Tibial artery (tissue), 4 donors: ENCODE measurements around the gene PTPN11.
"Not testable (repeated sequence)": the region's sequence is repeated elsewhere in the genome, so short reads cannot be mapped to it uniquely, and the experiment has no call there.

Experiments used
- DNase-seq, 2 donors: peaks; one replicate each; pipeline ENCODE4 v3.0.0-alpha.2; 2019
- H3K27ac ChIP-seq, 2 donors: fragments of 200-600 bp; sonication (generic) in 1 of 2; 1 replicate in 1 of 2; 2 replicates in 1 of 2; pipeline ENCODE4 v1.5.1; 2018 to 2019; ENCODE audit warnings: mild to moderate bottlenecking in 1 of 2
- H3K27me3 ChIP-seq, 2 donors: fragments of 200-600 bp; sonication (generic) in 1 of 2; one replicate each; pipeline versions ENCODE4 v1.5.1 to v1.6.0; 2016 to 2019
- H3K36me3 ChIP-seq, 3 donors: fragments of 200-600 bp; sonication (generic) in 2 of 3; one replicate each; pipeline ENCODE4 v1.5.1; 2016 to 2019; ENCODE audit warnings: mild to moderate bottlenecking in 2 of 3
- H3K4me1 ChIP-seq, 4 donors: fragments of 200-600 bp; sonication (generic) in 2 of 4; 1 replicate in 3 of 4; 2 replicates in 1 of 4; pipeline ENCODE4 v1.5.1; 2016 to 2019
- H3K4me3 ChIP-seq, 2 donors: fragments of 200-600 bp; sonication (generic) in 1 of 2; 1 replicate in 1 of 2; 2 replicates in 1 of 2; pipeline ENCODE4 v1.5.1; 2018 to 2019; ENCODE audit warnings: mild to moderate bottlenecking in 2 of 2
- H3K9me3 ChIP-seq, 3 donors: fragments of 200-600 bp; sonication (generic) in 1 of 3; one replicate each; pipeline ENCODE4 v1.5.1; 2016 to 2019
- intact Hi-C: fragments of 100-400 bp; cut with DNase I; formaldehyde crosslinking; loops from one replicate; pipeline ENCODE4 v1.15.0; 2023; ENCODE audit warnings: low total_unique reads
- TF ChIP-seq, protein P1 (sequence below), 2 experiments: fragments of 200-600 bp in 1 of 2; fragments of 450-650 bp in 1 of 2; IDR thresholded peaks; one replicate each; pipeline ENCODE4 v1.5.1; 2017 to 2019; ENCODE audit warnings: antibody characterized with exemption in 2 of 2, mild to moderate bottlenecking in 1 of 2, moderate library complexity in 1 of 2

Gene PTPN11

DNA sequence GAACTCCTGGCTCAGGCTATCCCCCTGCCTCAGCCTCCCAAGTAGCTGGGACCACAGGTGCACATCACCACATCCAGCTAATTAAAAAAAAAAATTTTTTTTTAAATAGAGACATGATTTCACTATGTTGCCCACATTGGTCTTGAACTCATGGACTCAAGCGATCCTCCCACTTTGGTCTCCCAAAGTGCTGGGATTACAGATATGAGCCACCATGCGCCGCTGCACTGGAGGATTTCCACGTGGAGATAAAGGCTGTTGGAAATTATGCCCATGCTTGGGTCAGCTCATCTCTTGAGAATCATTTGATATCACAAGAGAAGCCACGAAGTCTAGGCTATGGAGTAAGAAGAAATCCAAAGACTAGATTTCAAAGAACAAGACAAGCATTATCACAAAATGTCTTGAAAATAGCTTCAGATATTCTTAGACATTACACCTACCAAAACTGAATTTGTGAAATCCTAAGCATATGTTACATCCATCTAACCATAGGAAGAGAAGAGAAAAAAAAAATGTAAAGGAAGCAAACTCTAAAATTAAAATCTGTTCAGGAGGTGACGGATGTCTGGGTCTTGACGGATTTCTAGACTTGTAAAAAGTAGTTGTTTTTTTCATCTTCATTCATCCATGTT lies 99.1 kb downstream of the PTPN11 start:
- intact Hi-C loops = no loop called here
- Histone ChIP-seq H3K27me3 (no peaks in the 10 kb centered on the region), H3K27ac (no peak overlapping the region), H3K36me3 (no peaks in the 10 kb centered on the region), H3K9me3 (no peaks in the 10 kb centered on the region), H3K4me1 (peaks cover 0 to 3% (median 0%) of the 10 kb centered on the region in 4 donors), H3K4me3 (no peak overlapping the region)
- DNase-seq = no peak
- TF ChIP-seq, protein P1, sequence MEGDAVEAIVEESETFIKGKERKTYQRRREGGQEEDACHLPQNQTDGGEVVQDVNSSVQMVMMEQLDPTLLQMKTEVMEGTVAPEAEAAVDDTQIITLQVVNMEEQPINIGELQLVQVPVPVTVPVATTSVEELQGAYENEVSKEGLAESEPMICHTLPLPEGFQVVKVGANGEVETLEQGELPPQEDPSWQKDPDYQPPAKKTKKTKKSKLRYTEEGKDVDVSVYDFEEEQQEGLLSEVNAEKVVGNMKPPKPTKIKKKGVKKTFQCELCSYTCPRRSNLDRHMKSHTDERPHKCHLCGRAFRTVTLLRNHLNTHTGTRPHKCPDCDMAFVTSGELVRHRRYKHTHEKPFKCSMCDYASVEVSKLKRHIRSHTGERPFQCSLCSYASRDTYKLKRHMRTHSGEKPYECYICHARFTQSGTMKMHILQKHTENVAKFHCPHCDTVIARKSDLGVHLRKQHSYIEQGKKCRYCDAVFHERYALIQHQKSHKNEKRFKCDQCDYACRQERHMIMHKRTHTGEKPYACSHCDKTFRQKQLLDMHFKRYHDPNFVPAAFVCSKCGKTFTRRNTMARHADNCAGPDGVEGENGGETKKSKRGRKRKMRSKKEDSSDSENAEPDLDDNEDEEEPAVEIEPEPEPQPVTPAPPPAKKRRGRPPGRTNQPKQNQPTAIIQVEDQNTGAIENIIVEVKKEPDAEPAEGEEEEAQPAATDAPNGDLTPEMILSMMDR (IDR thresholded peaks at IDR 0.05) = no peak

DNA sequence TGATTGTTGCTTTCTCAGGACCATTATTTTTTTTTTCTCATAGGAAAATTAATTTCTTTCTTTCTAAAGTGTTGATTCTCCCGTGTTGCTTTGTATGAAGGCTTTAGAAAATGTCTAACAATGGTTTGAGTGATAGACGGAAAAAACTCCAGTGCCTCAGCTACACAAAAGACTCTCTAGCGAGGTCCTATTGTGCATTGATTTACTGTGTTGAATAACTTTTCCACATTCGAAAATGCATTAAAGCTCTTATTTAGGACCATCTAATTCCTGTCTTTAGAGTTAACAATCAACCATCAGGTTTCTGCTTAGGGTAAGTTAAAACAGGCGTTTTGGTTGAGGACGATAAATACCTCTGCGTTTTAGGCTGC lies 99.6 kb downstream of the PTPN11 start:
- Histone ChIP-seq H3K9me3 (no peaks in the 10 kb centered on the region), H3K36me3 (no peaks in the 10 kb centered on the region), H3K4me1 (peaks cover 0 to 3% (median 0%) of the 10 kb centered on the region in 4 donors), H3K4me3 (no peak overlapping the region), H3K27ac (no peak overlapping the region), H3K27me3 (no peaks in the 10 kb centered on the region)
- no peak for DNase-seq
- TF ChIP-seq, protein P1 (IDR thresholded peaks at IDR 0.05) = no peak
- intact Hi-C loops = no loop called here

DNA sequence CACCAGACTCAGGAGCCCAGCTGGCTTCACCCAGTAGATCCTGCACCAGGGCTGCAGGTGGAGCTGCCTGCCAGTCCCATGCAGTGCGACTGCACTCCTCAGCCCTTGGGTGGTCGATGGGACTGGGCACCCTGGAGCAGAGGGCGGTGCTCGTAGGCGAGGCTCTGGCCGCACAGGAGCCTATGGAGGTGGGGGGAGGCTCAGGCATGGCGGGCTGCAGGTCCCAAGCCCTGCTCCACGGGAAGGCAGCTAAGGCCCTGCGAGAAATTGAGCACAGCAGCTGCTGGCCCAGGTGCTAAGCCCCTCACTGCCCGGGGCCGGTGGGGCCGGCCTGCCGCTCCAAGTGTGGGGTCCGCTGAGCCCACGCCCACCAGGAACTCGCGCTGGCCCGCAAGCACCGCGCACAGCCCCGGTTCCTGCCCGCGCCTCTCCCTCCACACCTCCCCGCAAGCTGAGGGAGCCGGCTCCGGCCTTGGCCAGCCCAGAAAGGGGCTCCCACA lies 101.1 kb downstream of the PTPN11 start:
- H3K4me1 ChIP-seq, H3K36me3 ChIP-seq, H3K4me3 ChIP-seq, intact Hi-C loops, H3K27ac ChIP-seq, DNase-seq, H3K27me3 ChIP-seq, H3K9me3 ChIP-seq: not testable (repeated sequence)

DNA sequence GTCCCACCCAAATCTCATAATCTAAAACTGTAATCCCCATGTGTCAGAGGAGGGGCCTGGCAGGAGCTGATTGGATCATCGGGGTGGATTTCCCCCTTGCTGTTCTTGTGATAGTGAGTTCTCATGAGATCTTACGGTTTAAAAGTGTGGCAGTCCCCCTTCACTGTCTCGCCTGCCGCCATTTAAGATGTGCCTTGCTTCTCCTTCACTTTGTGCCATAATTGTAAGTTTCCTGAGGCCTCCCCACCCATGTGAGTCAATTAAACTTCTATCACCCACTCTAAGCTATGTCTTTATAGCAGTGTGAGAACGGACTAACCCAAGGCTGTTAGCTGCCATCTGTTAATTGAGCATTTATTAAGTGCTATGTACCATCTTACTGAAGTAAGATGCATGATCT lies 105.1 kb downstream of the PTPN11 start:
- TF ChIP-seq, protein P1 (IDR thresholded peaks at IDR 0.05) = no peak
- intact Hi-C loops = no loop called here
- H3K4me3 ChIP-seq = no peak overlapping the region

DNA sequence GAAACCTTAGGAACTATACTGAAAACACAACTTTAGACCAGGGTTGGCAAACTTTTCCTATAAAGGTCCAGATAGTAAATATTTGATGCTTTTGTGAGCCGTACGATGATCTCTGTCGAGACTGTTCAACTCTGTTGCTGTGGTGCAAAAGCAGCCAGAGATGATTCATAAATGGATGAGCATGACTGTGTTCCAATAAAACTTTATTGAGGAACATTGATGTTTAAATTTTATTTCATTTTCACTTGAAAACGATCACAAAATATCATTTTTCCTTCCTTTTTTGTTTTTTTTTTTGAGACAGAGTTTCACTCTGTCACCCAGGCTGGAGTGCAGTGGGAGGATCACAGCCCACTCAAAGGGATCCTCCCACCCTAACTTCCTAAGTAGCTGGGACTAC lies 105.5 kb downstream of the PTPN11 start:
- H3K36me3 ChIP-seq = no peaks in the 10 kb centered on the region
- intact Hi-C loops = no loop called here
- H3K4me3 ChIP-seq = no peak overlapping the region
- no peaks in the 10 kb centered on the region for H3K9me3 ChIP-seq
- no peaks in the 10 kb centered on the region for H3K4me1 ChIP-seq
- no peak for DNase-seq
- no peak overlapping the region for H3K27ac ChIP-seq
- H3K27me3 ChIP-seq = no peaks in the 10 kb centered on the region
- TF ChIP-seq, protein P1 (IDR thresholded peaks at IDR 0.05) = no peak

More for the DNA sequence above, 105.1 kb downstream of the PTPN11 start:
- no peak for DNase-seq
- no peaks in the 10 kb centered on the region for H3K27me3 ChIP-seq
- no peaks in the 10 kb centered on the region for H3K9me3 ChIP-seq
- H3K36me3 ChIP-seq = no peaks in the 10 kb centered on the region
- no peak overlapping the region for H3K27ac ChIP-seq
- no peaks in the 10 kb centered on the region for H3K4me1 ChIP-seq

DNA sequence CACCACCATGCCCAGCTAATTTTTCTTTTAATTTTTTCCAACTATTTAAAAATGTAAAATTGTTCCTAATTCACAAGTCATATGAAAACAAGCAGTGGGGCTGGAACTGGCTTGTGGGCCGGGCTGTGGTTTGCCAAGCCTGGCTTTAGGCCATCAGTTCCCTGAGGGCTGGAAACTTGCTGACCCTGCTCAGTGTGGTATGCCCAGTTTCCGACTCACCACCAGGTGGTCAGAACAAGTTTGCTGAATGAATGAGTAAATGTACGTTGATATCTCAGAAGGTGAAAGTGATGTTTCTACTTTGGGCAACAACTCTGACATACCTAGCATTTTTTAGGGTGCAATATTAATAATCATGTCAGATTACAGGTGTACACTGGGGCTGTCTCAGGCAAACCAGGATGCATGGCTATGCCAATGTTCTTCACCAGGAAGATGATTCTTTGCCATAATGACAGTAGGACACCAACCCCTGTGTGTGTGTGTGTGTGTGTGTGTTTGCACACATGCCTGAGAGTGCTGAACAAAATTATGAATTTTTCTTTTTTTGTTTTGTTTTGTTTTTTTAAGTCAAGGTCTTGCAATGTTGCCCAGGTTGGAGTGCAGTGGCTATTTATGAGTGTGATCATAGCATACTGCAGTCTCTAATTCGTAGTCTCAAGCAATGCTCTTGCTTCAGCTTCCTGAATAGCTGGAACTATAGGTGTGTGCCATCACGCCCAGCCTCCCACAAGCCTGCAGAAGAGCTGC lies 106.1 kb downstream of the PTPN11 start:
- Histone ChIP-seq H3K4me3 (no peak overlapping the region), H3K27ac (no peak overlapping the region), H3K36me3 (no peaks in the 10 kb centered on the region), H3K4me1 (no peaks in the 10 kb centered on the region), H3K27me3 (no peaks in the 10 kb centered on the region), H3K9me3 (no peaks in the 10 kb centered on the region)
- intact Hi-C loops = no loop called here
- no peak for DNase-seq
- TF ChIP-seq, protein P1 (IDR thresholded peaks at IDR 0.05) = no peak
